OCI-LY1 (cell line): ENCODE data around the gene SLC39A11.

ENCODE experiments used
- H2AFZ ChIP-seq: fragments of 200-600 bp; sonication (generic), shearing (Covaris generic); 2 replicates; pipeline ENCODE4 v1.6.0; 2014; ENCODE audit warnings: antibody characterized with exemption, mild to moderate bottlenecking, low read length
- H3F3A ChIP-seq: fragments of 200-600 bp; sonication (generic), shearing (Covaris generic); 2 replicates; pipeline ENCODE4 v1.6.0; 2014; ENCODE audit warnings: mild to moderate bottlenecking, antibody characterized with exemption, low read length, moderate library complexity; ENCODE audit not compliant: insufficient read depth
- H3K27ac ChIP-seq: fragments of 200-600 bp; sonication (generic); 2 replicates; pipeline ENCODE4 v1.5.1; 2014; ENCODE audit warnings: low read length, mixed run types, mild to moderate bottlenecking, low read depth; ENCODE audit not compliant: poor library complexity, severe bottlenecking
- H3K27me3 ChIP-seq: fragments of 200-600 bp; sonication (generic); 2 replicates; pipeline ENCODE4 v1.6.0; 2014; ENCODE audit warnings: antibody characterized with exemption, mild to moderate bottlenecking, low read length, moderate library complexity; ENCODE audit not compliant: insufficient read depth
- H3K36me3 ChIP-seq: fragments of 200-600 bp; sonication (generic); 2 replicates; pipeline ENCODE4 v1.6.1; 2014; ENCODE audit warnings: mild to moderate bottlenecking, antibody characterized with exemption, low read length, moderate library complexity, mixed read lengths; ENCODE audit not compliant: insufficient read depth
- H3K4me1 ChIP-seq: fragments of 200-600 bp; sonication (generic); 2 replicates; pipeline ENCODE4 v1.5.1; 2014; ENCODE audit warnings: mild to moderate bottlenecking, low read length, moderate library complexity; ENCODE audit not compliant: insufficient read depth, severe bottlenecking
- H3K4me2 ChIP-seq: fragments of 200-600 bp; sonication (generic), shearing (Covaris generic); 2 replicates; pipeline ENCODE4 v1.6.1; 2014; ENCODE audit warnings: low read length
- H3K4me3 ChIP-seq: fragments of 200-600 bp; sonication (generic); 2 replicates; pipeline ENCODE4 v1.5.1; 2014; ENCODE audit warnings: low read length, low read depth, mild to moderate bottlenecking, mixed read lengths; ENCODE audit not compliant: poor library complexity, severe bottlenecking
- H3K79me2 ChIP-seq: fragments of 200-600 bp; shearing (Covaris generic); 2 replicates; pipeline ENCODE4 v1.6.1; 2016; ENCODE audit warnings: mixed run types, low read length, mixed read lengths; ENCODE audit not compliant: insufficient read depth
- H3K9ac ChIP-seq: fragments of 200-600 bp; sonication (generic), shearing (Covaris generic); 2 replicates; pipeline ENCODE4 v1.6.1; 2014; ENCODE audit warnings: mild to moderate bottlenecking, low read length, mixed read lengths
- H3K9me2 ChIP-seq: fragments of 200-600 bp; sonication (generic), shearing (Covaris generic); 2 replicates; pipeline ENCODE4 v1.6.1; 2014; ENCODE audit warnings: low read depth, mild to moderate bottlenecking, low read length, mixed read lengths
- H3K9me3 ChIP-seq: fragments of 200-600 bp; shearing (Covaris generic); 2 replicates; pipeline ENCODE4 v1.6.1; 2014; ENCODE audit warnings: low read length, mixed read lengths
- H4K20me1 ChIP-seq: fragments of 200-600 bp; sonication (generic), shearing (Covaris generic); 2 replicates; pipeline ENCODE4 v1.6.0; 2016; ENCODE audit warnings: mild to moderate bottlenecking, low read length; ENCODE audit not compliant: insufficient read depth
- EZH2 ChIP-seq: fragments of 200-600 bp; sonication (generic), shearing (Covaris generic); IDR thresholded peaks from 2 replicates; pipeline ENCODE4 v1.8.0; 2017; ENCODE audit warnings: borderline replicate concordance, mixed run types, mild to moderate bottlenecking, antibody characterized with exemption, low read length, moderate library complexity, mixed read lengths
- TF ChIP-seq, protein P1 (sequence below): fragments of 200-600 bp; sonication (generic), shearing (Covaris generic); IDR thresholded peaks from 2 replicates; pipeline ENCODE4 v1.5.1; 2017; ENCODE audit warnings: mild to moderate bottlenecking, antibody characterized with exemption, low read length, moderate library complexity, mixed read lengths

Gene SLC39A11

DNA sequence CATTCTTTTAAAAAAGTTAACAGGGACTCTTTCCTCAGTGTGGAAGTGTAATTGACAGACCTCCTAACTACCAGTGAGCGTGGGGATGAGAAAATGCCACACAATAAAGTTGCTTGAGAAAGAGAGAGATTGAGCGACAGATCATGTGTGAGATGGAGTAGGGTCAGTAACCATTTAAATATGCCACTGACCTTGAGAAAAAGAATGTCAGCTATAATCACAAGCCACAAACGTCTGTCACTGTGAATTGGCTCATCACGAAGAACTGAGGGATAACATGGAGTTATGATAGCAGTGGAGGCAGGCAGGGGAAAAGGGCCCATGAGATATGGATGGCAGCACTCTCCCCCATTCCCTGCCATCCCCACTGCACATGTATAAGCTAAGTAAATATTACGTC is 253.9 kb downstream of the SLC39A11 start:
- H3F3A ChIP-seq, result no peaks in the 10 kb centered on the region
- TF ChIP-seq, protein P1, sequence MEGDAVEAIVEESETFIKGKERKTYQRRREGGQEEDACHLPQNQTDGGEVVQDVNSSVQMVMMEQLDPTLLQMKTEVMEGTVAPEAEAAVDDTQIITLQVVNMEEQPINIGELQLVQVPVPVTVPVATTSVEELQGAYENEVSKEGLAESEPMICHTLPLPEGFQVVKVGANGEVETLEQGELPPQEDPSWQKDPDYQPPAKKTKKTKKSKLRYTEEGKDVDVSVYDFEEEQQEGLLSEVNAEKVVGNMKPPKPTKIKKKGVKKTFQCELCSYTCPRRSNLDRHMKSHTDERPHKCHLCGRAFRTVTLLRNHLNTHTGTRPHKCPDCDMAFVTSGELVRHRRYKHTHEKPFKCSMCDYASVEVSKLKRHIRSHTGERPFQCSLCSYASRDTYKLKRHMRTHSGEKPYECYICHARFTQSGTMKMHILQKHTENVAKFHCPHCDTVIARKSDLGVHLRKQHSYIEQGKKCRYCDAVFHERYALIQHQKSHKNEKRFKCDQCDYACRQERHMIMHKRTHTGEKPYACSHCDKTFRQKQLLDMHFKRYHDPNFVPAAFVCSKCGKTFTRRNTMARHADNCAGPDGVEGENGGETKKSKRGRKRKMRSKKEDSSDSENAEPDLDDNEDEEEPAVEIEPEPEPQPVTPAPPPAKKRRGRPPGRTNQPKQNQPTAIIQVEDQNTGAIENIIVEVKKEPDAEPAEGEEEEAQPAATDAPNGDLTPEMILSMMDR, result no peak
- TF ChIP-seq EZH2, result no peak
- H3K4me1 ChIP-seq, result peaks cover 4% of the 10 kb centered on the region
- no peaks in the 10 kb centered on the region for H3K79me2 ChIP-seq
- H4K20me1 ChIP-seq, result no peaks in the 10 kb centered on the region
- H3K9ac ChIP-seq, result no peak overlapping the region
- no peak overlapping the region for H2AFZ ChIP-seq
- H3K9me2 ChIP-seq, result no peaks in the 10 kb centered on the region
- no peak overlapping the region for H3K4me3 ChIP-seq
- H3K4me2 ChIP-seq, result no peak overlapping the region
- H3K36me3 ChIP-seq, result peaks cover 13% of the 10 kb centered on the region; the same call in 1 of the 2 replicates
- H3K9me3 ChIP-seq, result no peaks in the 10 kb centered on the region
- no peak overlapping the region for H3K27ac ChIP-seq
- H3K27me3 ChIP-seq, result no peaks in the 10 kb centered on the region

DNA sequence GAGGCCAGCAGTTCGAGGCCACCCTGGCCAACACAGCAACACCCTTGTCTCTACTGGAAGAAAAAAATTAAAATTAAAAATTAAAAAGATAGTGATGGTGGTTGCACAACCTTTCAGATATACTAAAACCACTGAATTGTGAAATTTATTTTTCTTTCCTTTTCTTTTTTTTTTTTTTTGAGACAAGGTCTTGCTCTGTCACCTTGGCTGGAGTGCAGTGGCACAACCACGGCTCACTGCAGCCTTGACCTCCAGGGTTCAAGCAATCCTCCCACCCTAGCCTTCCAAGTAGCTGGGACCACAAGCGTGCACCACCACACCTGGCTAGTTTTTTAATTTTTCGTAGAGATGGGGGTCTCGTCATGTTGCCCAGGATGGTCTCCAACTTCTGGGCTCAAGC is 254.4 kb downstream of the SLC39A11 start:
- Histone ChIP-seq H2AFZ (no peak overlapping the region), H3K4me3 (no peak overlapping the region), H3K9me3 (no peaks in the 10 kb centered on the region), H3K4me1 (peaks cover 4% of the 10 kb centered on the region), H3K27me3 (no peaks in the 10 kb centered on the region), H3K4me2 (no peak overlapping the region), H3K79me2 (no peaks in the 10 kb centered on the region), H3K9ac (no peak overlapping the region), H3F3A (no peaks in the 10 kb centered on the region), H3K36me3 (peaks cover 13% of the 10 kb centered on the region; the same call in 1 of the 2 replicates), H4K20me1 (no peaks in the 10 kb centered on the region), H3K9me2 (no peaks in the 10 kb centered on the region), H3K27ac (no peak overlapping the region)
- TF ChIP-seq, protein P1, result no peak
- no peak for TF ChIP-seq EZH2

DNA sequence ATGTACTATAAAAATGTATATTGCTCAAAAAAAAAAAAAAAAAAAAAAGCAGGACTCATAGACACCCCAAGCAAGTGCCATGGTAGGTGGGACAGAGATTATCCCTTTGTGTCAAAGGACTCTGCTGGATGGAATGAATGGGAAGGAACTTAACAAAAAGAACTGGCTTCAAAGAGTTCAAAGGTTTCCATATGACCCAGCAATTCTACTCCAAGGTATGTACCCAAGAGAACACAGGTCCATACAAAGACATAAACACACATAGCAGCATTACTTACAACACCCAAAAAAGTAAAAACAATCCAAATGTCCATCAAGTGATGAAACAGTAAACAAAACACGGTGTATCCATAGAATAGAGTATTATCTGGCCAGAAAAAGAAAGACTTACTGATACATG is 255.2 kb downstream of the SLC39A11 start:
- no peak for TF ChIP-seq EZH2
- TF ChIP-seq, protein P1, result no peak
- Histone ChIP-seq H3F3A (no peaks in the 10 kb centered on the region), H3K79me2 (no peaks in the 10 kb centered on the region), H3K9me2 (no peaks in the 10 kb centered on the region), H3K9me3 (no peaks in the 10 kb centered on the region), H3K27me3 (no peaks in the 10 kb centered on the region), H3K4me3 (no peak overlapping the region), H3K27ac (no peak overlapping the region), H3K4me2 (no peak overlapping the region), H2AFZ (no peak overlapping the region), H3K4me1 (peaks cover 4% of the 10 kb centered on the region), H3K36me3 (peaks cover 13% of the 10 kb centered on the region; the same call in 1 of the 2 replicates), H3K9ac (no peak overlapping the region), H4K20me1 (no peaks in the 10 kb centered on the region)
